Colon (tissue), 2 donors: ENCODE measurements around the gene INTS14.

Source experiments
- FAIRE-seq: peaks from 2 replicates; lab custom pipeline; 2012; peaks lifted over from hg19 to GRCh38; lab: Jason Lieb, UNC
- donor health status: control.
- donor health status: control.

The INTS14 gene

DNA sequence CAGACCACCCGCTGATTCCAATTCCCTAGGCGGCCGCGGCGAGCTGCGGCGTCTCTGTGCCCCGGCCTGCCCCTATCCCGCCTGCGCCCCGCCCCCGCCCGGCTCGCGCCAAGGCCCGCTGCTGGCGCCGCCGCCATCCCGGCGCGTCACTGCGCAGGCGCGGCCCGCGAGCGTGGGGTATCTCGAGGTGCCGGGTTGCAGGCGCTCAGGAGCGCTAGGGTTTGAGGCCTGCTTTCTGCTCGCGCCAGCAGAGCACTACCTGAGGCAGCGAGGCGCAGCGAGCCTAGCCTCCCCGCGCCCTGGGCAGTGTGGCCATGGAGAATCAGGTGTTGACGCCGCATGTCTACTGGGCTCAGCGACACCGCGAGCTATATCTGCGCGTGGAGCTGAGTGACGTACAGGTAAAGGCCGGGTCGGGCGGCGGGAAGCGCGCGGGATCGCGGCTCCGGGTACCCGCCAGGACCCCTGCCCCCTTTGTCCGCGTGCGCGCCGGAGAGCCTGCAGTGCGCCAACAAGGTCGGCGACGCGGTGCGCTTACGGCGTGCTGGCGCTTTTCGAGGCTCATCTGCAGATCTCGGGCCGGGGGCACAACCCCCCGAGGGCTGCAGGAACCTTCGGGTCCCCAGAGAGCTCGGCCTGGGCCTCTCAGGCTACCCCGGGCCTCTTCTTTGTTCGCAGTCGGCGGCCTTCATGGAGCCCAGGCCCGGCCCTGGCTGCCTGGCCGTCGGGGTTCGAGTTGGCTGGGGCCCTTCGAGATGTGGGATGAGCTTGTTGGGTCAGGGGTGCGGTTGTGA lies 80.4 kb downstream of the INTS14 start, which contains the start of gene HACD3:
TSS of gene HACD3 (plus strand) at position 146 of the 794 bp plus-strand sequence. CDS start at position 315, 169 bp downstream.
- no peak for FAIRE-seq

DNA sequence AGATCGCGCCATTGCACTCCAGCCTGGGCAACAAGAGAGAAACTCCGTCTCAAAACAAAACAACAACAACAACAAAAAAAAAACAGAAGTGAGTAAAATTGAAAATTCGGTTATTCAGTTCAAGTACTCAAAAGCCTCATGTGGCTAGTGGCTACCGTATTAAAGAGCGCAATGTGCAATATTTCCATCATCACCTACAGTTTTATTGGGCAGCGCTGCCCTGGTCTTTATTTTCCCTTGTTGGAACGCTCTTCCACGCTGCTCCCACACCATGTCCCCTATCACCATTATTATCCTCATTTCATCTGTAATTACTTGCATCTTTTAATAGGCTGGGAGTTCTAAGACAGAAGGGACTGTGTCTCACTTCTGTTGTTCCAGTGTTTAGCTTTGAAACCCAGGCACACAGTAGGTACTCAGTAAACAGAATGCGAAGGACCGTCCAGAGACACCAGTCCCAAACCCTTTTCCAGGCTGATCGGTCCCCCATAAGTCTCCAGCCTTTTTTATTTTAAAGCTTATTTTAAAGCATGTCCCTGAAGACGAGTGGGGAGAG lies 81.1 kb downstream of the INTS14 start:
- no peak for FAIRE-seq
